ENCODE measurements around the gene MYO3B.

The MYO3B gene

DNA sequence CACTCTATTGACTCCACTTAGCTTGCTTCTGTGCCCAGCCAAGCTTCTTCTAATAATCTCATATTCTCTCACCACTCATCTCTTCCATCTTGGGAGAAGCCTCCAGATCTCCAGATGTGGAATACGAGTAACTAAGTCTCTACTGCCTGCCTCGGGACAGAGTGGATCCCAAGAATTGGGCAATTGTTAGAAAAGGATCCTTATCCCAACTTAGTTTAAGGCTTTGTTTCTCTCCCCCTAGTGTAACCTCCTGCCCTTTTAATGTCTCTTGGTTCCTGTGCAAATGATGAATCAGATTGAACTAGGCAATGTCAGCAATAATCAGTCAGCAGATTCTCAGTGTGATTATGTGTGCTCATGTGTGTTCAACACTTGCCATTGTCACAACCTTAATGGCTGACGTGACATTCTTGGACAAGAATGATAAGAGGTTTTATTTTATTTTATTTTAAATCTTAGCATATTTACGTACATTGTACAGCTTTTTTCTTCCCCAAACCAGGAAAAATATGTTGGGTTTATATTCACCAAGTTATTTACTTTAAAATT, 59.7 kb downstream of the MYO3B start:
- no peak for DNase-seq

DNA sequence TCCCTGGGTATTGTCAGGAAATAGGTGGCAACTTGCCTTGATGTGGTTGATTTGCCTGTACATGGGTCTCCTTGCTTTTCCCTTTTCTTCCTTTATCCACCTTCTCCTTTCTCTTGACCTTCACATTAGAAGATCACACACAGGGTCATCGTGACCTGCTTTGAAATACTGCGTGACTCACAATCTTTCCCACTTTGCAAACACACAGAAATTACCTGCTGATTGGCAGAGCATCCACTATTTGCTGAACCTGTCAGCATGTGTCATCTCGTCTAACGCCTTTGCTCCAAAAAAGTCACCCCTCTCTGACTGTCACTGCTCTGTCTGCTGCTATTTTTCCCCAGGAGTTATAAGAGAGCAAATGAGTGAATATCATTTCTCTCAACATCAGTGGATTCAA, 60.8 kb downstream of the MYO3B start:
- no peak for DNase-seq

DNA sequence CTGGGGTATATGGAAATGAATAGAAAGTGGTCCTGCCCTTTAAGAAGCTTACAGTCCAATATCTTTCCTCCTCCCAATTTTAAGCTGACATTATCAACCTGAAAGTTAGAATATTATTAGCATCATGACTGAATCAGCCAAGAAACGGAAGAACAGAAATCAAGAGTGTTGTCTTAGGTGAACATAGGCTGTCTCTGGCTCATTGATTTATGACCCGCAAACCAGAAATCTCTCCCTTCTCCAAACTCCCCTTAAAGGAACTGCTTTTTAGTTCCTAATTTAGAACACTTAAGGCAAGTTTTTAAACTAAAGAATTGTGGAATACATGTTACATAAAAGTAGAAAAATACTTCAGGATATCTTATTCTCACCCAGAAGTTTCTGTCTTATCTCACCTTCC, 62.7 kb downstream of the MYO3B start:
- no peak for DNase-seq

DNA sequence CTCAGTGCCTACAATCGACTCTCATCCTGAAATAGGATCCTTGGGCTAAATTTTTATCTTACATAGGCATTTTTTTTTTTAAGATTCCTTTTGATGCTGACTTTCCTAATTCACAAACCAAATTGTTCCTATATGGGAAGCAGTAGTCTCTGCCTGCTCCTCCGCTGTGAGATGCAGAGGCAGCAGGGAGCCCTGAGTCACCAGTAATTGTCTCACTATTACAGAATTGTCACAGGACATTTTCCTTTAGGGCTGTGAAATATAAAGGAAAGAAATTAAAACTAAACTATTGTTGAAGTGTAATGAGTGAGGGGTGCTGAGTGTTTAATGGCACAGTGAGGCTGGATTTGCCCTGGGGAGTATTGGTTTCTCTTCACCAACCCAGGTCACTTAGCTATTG, 63.8 kb downstream of the MYO3B start:
- no peak for DNase-seq

DNA sequence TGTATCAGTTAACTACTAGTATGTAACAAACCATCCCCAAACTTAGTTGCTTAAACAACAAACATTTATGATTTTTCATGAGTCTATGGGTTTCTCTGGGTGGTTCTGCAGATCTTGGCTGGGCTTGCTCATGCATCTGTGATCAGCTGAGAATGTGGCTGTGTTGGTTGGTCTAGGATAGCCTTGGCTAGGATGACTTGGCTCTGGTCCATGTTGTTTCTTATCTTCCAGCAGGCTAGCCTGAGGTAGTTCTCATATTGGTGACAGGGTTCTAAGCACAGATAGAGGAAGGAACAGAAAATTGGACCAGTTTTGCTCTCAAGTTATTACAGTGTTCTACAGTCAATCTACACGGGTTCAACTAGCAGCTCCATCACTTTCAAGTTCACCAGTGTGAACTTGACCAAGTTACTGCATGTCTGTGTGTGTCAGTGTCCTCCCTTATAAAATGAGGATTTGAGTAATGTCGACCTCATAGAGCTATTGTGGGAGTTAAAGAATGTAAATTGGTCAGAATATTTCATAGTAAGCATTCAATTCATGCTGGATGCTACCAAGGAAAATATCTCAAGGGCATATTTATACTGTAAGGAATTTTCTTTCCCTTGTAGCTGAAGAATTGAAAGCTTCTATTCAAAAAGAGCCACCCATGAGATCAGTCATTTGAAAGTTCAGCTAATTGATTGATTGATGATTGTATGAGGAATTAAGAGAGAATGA, 65.3 kb downstream of the MYO3B start:
- DNase-seq = no peak

DNA sequence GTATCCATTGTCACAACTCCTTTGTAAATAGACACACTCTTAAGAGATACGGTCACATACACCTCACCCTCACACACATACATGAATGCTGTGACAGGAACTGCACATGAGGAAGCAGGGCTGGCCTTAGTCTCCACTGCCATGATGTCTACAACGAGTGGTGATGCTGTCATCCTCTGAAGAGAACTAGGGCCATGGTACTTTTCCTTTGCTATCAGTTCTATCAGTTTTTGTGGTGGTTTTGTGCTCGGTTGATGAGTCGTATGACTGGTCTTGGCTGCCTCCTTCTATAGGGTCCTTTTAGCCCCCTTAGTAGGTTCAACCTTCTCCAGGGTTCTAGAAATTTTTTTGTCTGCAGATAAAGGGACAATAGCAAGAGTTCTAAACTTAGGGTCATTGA, 66.0 kb downstream of the MYO3B start:
- DNase-seq = no peak

DNA sequence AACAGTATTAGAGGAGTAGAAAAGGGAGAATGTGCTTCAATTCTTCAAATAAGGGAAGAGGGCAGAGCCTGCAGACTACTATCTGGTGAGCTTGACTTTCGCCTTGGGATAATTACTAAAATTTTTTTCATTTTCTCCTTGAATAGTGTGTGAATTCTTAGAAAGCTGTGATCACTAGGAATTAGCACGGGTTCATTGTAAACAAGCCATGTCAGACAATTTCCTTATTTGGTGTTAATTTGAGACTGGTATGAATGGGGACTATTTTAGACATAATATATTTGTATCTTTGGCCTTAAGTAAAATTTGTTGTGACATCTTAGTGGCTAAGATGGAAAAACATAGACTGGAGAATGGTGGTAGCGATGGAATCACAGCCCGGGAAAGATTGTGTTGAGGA, 66.6 kb downstream of the MYO3B start:
- no peak for DNase-seq

DNA sequence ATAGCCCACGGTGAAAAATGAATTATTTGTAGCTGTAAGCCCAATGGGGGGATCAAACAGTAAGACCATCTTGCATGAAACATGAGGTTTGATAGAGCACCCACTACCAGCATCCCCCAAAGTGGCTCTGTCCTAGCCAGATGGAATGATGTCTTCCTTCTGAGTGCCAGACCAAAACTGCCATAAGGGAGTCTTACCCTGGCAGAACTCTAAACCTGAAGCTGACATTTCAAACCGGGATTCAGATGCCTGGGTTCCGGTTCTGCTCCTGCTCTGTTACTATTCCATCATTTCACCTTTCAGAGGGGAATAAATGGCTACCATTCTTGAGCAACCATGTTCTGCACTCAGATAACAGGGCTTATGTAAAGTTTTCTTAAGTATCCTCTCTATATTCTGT, 67.4 kb downstream of the MYO3B start:
- DNase-seq = no peak

DNA sequence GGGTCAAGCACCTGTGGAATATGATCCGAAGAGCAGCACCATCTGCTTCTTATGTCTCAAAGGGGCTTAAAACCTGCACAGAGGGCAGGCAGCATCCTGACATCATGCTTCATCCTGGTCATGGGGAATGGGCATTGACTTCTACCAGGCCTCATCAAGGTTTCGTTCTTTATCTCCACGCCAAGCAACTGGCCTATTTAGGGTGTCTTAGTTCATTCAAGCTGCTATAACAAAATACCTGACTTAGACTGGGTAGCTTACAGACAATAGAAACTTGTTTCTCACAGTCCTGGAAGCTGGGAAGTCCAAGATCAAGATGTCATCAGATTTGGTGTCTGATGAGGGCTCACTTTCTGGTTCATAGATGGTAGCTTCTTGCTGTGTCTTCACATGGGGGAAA, 69.4 kb downstream of the MYO3B start:
- no peak for DNase-seq

DNA sequence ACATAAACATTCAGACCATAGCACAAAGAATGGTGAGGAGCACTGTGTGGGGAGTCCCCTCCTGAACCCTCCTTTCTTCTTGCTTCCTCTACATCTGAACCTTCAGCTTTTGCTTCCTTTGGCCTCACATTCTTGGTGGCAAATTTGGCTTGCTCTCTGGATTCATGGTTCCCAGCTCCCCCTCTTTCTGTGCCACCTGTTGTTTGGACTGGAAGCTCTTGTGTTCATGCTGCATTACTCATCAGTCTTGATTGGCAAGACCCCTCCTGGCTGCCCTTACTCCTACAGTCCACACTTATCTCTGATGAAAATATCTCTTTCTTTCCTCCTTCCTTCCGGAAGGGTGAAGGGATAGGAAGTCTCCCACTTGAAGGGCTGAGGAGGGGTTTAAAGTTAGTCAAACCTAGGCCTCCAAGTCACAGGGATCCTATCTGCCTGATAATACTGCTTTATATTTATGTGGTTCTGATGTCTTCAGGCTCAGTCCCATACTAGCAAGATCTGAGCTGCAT, 70.0 kb downstream of the MYO3B start:
- DNase-seq = no peak

DNA sequence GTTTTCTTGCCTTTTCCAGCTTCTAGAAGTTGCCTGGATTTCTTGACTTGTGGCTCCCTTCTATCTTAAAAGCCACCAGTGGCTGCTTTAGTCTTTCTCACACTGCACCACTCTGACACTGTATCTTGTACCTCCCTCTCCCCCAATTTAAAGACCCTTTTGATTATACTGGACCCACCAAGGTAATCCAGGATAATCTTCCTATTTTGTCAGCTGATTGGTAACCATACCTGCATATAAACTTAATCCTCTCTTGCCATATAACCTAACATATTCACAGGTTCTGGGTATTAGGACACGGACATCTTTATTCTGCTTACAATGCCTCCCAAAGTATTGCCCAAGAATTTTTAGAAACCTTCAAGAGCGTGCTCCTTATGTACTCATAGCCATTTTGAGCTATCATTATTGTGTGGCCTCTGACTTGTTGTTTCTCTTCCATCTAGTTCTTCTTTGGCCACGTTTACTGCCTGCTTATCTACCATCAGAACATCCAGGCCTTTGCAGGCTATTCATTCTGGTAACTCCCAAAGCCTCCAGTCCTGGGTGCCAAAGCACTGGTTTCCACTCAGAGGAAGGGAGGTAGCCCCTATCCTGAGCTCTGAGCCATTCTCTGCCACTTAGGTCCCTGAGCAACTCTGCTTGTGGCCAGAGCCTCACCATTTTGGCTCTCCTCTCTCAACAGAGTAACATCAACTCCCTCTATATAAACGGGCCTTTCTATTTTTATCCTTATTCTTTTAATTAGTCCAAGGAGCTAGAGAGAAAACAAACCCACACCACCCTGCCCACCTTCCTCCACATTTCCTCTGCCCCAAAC, 70.8 kb downstream of the MYO3B start:
- DNase-seq = no peak

DNA sequence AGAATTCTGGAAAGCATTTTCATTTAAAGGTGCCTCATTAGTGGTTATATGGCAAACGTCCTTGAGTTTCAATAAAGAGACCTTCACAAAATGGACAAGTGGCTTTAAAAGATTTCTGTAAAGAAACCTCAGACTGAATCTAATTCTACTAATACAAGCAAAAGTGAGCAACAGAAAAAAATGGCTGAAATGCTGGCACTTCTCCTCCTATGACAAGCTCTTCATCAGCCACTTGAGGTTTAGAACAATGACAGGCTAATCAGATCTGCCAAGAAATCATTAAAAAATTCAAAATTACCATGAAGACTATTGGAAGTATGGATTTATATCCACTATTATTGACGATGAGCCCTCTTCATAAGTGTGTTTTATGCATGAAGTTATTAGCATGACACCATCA, 71.8 kb downstream of the MYO3B start:
- DNase-seq = no peak

DNA sequence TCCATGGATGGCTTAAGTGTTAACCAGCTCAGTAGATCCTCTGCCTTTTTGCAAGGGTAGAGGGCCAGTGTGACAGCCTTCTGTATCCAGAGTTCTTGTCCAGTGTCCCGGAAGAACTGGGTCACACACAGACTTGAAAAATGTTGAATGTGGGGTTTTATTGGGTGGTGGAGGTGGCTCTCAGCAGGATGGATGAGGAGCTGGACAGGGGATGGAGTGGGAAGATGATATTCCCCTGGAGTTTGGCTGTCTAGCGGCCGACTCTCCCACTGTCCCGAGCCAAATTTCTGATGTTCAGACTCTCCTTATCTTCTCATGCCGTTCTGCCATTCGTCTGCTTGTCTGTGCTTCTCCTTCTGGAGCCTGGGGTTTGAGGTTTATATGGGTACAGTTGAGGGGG, 72.6 kb downstream of the MYO3B start:
- DNase-seq = no peak

DNA sequence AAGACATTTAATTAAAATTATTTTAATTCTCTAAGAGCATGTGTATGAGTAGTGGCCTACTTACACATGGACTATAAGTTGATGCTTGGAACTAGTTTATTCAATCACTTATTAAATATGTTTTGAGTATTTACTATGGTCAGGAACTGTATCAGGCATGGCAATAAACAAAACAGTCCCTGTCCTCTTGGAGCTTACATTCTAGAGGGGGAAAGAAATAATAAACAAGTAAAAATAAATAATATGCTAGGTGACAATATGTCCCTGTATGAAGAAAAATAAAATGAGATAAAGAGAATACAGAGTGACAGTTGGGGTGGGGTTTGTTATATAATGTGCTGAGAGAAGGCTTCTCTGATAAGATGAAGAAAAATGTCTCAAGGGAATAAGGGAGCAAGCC, 74.5 kb downstream of the MYO3B start:
- DNase-seq = no peak

DNA sequence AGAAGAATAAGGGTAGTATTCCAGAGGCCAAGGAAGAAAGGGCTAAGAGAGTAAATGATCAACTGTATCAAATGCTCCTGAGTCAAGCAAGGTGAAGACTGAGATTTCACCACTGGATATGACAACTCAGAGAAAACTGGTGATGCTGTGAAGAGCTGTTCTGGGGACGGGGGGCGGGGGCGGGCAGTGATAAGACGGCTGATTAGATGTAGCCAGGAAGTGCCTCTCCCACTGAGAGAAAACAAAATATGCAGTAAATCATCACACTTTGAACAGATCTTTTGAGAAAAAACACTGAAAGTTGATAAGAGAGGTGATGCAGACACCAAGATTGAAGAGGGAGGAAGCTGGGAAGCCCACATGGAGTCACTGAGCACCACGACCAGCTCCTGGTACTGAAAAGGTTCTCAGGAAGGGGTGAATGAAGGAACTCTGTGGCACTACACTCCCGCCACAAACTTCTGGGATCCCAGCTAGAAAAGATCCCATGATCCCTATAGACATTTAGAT, 75.8 kb downstream of the MYO3B start:
- DNase-seq = no peak

DNA sequence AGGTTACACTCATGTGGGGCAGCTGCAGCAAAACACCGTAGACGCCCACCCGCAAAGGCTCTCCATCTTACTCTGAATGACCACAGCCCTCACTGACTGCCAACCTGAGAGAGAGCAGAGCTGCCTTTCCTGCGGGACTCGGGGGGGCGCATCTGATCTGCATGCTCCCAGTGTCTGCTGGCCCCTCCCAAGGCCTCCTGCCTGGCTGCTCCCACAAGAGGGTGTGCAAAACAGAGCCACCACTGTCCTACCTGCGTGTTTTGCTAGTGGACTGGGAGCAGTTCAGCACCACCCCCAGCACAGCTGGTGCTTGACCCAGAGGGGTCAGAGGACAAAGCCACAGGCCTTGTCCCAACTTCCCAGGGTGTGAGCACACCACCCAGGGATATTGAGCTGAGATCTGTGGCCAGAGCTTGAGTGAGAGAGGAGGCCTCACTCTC, 76.4 kb downstream of the MYO3B start:
- DNase-seq = no peak

DNA sequence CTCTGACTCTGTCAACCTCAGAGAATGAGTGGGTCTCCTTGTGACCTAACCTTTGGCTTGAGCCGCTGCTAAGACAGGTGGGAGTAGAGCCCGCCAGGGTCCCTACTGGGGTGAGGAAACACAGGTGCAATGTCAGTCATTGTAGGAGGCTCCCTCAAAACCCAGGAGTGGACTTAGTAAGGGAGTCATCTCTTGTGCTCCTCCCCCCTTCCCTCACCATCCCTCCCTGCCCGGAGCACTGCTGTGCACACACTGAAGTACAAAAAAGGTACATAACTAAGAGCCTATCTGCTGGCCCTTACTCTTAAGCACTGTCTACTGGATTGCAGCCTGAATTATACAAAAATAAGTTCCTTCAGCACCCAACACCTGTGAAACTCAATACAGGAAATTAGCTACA, 77.2 kb downstream of the MYO3B start:
- DNase-seq = no peak

DNA sequence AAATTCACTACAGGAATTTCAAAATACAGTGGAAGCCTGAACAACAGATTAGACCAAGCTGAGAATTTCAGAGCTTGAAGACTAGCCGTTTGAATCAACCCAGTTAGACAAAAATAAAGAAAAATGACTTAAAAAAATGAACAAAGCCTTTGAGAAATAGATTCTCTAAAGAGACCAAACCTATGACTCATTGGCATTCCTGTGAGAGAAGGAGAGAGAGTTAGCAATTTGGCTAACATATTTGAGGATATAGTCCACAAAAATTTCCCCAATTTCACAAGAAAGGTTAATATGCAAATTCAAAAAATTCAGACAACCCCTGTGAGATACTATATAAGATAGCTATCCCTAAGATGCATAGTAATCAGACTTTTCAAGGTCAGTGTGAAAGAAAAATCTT, 78.0 kb downstream of the MYO3B start:
- no peak for DNase-seq

DNA sequence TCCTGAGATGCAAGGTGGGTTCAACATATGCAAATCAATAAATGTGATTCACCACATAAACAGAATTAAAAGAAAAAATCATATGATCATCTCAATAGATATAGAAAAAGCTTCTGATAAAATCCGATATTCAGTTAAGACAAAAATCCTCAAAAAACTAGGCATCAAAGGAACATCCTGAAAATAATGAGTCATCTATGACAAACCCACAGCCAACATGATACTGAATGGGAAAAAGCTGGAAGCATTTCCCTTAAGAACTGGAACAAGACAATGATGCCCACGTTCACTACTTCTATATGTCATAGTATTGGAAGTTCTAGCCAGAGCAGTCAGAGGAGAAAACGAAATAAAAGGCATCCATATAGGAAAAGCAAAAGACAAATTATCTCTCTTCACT, 80.4 kb downstream of the MYO3B start:
- DNase-seq = no peak

DNA sequence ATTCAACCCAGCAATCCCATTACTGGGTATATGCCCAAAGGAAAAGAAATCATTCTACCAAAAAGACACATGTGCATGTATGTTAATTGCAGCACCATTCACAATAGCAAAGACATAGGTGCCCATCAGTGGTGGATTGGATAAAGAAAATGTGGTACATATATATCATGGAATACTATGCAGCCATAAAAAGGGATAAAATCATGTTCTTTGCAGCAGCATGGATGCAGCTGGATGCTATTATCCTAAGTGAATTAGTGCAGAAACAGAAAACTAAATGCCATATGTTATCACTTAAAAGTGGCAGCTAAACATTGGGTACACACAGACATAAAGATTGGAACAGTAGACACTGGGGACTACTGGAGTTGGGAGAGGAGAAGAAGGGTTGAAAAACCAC, 82.2 kb downstream of the MYO3B start:
- DNase-seq = no peak

DNA sequence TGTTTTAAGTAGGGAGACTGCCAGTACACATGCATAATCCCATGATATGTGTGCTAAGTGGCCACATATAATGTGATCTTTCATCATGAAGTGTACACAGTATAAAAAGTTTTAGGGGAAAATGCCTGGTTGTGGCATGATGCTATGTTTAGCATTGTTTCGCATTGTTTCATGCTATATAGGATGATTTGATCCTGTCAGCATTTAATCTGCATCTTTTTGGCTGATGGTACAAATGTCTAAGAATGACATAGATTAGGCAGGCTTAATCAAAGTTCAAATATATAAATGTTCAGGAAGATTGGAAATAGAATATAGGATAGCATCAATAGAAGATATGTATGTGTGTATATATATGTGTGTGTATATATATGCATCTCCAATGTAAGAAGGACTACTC, 83.6 kb downstream of the MYO3B start:
- no peak for DNase-seq

DNA sequence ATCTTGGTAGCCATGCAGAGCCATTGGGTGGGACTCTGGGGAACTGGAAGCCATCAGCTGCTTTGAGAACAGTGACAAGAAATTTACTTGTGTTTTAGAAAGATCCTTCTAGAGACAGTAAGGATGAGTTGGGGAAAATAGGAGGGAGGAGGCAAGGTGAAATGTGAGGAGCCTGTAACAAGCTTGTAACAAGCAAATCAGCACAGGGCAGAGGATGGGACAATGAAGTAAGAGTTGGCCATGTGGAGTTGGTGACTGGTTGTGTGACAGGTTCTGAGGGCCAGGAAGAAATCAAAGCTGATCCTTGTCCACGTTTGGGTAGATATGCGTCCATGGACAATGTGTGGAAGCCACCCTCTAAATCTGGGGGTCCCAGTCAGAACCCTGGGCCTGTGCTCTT, 84.4 kb downstream of the MYO3B start:
- no peak for DNase-seq

DNA sequence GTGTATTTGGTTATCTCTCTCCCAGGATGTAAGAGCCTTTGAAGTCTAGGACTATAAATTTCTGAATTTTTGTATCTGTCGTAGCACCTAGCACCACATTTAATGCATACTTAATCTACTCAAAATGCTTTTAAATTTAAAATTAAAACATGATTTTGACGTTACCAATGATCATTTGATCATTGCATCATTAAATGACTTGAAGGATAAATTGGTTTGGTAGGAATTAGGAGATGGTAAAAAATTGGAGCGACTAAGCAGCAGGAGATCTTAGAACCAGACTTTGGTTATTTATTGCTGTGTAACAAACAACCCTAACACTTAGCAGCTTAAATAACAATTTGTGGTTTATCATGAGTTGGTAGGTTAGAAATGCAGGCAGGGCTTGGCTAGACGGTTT, 84.9 kb downstream of the MYO3B start:
- no peak for DNase-seq

Data from stimulated activated naive CD4-positive, alpha-beta T cell (primary cell).